COLO668 (cell line): ENCODE measurements around the gene ZFAND5.

Source experiments
- DNase-seq: peaks from one replicate; lab custom pipeline; 2025; ENCODE audit not compliant: unreplicated experiment; lab: John Stamatoyannopoulos, UW

Gene ZFAND5

GRCh38 chr9:72364679-72365524 is at the start of gene ZFAND5:
ZFAND5 (minus strand) TSS chr9:72365208; CDS start chr9:72360778, 4,430 bp downstream.
- DNase-seq: peak; percentile 99

GRCh38 chr9:72412483-72413040 is 47.6 kb upstream of the ZFAND5 start:
- no peak for DNase-seq

- no peak for DNase-seq
Observed at GRCh38 chr9:72410214-72410613, 45.2 kb upstream of the ZFAND5 start.

GRCh38 chr9:72407114-72407513 is 42.1 kb upstream of the ZFAND5 start:
- no peak for DNase-seq

- no peak for DNase-seq
Observed at GRCh38 chr9:72402744-72403143, 37.7 kb upstream of the ZFAND5 start.

- DNase-seq: no peak
Observed at GRCh38 chr9:72401396-72401795, 36.4 kb upstream of the ZFAND5 start.

- DNase-seq: no peak
Observed at GRCh38 chr9:72400866-72401265, 35.9 kb upstream of the ZFAND5 start.

- DNase-seq: no peak
Observed at GRCh38 chr9:72399391-72399790, 34.4 kb upstream of the ZFAND5 start.

GRCh38 chr9:72396247-72397091 is 31.5 kb upstream of the ZFAND5 start:
- no peak for DNase-seq

GRCh38 chr9:72394066-72394465 is 29.1 kb upstream of the ZFAND5 start:
- no peak for DNase-seq

GRCh38 chr9:72390907-72391306 is 25.9 kb upstream of the ZFAND5 start:
- no peak for DNase-seq

GRCh38 chr9:72386186-72386585 is 21.2 kb upstream of the ZFAND5 start:
- no peak for DNase-seq

- no peak for DNase-seq
Observed at GRCh38 chr9:72384710-72385485, 19.9 kb upstream of the ZFAND5 start.

- DNase-seq: no peak
Observed at GRCh38 chr9:72383978-72384709, 19.1 kb upstream of the ZFAND5 start.

GRCh38 chr9:72382405-72382804 is 17.4 kb upstream of the ZFAND5 start:
- no peak for DNase-seq

- DNase-seq: no peak
Observed at GRCh38 chr9:72377041-72377440, 12.0 kb upstream of the ZFAND5 start.

- no peak for DNase-seq
Observed at GRCh38 chr9:72371151-72371550, 6.1 kb upstream of the ZFAND5 start.

GRCh38 chr9:72365525-72366256 is 683 bp upstream of the ZFAND5 start:
- peak; percentile 80 for DNase-seq

GRCh38 chr9:72363908-72364678 is 915 bp downstream of the ZFAND5 start:
- DNase-seq: peak; percentile 71
